Measurements from ENCODE around the gene CNKSR2.

The CNKSR2 gene

DNA sequence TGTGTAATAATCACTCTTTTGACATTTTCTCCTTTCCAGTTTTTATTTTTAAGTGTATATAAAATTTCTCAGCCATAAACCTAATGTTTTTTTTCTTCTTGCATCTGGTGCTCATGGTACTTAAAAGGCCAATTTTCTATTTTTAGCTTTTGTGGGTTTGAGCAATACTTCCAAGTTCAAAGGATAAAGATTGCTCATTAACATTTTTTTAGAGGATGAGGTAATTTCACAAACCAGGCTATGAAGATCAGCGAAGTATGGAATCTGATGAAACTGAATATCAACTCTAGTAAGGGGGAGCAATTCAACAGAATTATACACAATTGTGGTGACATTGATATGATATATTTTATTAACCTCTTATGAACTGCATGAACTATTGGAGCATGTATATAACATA, 309.7 kb downstream of the CNKSR2 start:
- no peak for DNase-seq

DNA sequence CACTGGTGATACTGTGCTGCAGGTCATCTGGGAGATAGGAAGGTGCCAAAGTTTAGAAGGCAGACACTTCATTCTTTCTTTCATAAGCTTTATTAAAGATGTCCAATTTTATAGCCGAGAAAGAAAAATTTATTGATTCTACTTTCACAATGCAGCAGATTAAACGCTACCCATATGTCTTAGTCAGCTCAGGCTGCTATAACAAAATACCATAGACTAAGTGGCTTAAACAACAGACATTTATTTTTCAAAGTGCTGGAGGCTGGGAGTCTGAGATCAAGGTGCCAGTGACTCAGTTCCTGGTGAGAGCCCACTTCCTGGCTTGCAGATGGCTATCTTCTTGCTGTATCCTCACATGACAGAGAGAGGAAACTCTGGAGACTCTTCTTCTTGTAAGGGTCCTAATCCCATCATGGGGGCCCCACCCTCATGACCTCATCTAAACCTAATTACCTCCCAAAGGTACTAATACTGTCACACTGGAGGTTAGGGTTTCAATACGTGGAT, 317.3 kb downstream of the CNKSR2 start:
- no peak for DNase-seq

DNA sequence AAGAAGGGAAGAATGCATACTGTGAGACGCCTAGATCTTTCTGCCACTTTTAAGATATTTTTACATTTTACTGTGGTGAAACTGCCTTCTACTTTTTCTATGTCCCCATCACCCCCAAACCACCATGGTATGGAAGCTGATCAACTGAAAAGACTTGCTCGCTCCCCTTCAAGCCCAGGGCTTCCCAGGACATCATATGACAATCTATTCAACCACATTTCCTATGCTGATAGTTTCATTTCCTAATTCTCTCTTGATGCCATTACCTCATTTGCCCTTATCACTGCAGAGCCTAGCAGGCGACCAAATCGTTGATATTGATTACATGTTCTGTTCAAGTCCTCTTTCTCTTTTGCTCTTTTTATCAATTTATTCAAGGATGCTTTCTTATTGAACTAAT, 324.1 kb downstream of the CNKSR2 start:
- DNase-seq = no peak

DNA sequence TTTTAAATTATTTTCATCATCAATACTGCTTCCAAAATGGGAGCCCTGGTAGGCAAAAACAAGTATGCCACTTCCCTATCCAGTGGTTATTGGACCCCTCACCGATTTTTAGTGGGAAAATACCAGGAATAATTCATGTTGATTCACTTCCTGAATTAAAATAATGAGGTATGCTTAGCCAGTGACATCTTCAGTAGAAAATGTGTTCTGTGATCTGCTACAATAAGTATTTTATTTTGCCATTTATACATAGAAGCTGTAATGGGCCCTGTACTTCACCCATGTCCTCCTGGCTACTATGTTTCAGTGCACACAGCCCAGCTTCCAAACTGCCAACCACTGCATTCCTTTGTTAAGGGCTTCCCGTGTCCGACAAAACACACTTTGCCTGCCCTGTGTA, 324.9 kb downstream of the CNKSR2 start:
- no peak for DNase-seq

DNA sequence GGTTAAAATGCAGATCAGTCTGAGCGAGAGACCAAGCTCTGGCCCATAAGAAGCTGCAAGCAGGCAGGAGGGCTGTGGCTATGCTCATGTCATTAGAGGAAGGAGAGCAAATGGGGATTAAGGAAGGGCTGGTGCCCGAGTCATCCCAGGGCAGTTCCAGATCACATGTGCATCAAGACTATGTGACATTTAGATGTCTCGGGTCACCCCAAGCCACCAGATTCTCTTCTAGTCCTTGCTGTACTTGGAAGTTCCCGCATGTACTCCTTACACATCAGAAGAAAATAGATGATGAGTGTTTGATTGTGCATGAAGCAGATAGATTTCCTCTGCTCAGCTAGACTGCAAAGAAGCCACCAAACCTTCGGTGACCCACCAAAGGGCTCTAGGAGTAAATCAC, 326.1 kb downstream of the CNKSR2 start:
- no peak for DNase-seq

DNA sequence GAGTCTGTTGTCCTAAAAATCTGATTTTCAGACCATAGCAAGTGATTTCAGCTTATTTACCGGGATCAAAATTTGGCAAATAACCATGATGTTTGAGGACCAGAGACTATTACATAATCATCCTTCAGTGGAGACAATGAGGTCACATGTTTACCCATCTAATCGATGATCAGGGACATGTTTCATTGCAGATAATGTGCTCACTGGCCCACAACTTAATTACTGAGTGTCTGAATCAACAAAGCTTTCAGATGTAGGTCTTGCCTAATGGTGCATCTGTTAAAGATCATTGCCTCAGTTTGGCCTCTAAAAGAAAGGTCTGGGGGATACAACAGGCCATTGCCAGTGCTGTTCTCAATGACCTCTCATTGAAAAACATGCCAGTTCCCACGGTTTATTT, 326.7 kb downstream of the CNKSR2 start:
- no peak for DNase-seq

DNA sequence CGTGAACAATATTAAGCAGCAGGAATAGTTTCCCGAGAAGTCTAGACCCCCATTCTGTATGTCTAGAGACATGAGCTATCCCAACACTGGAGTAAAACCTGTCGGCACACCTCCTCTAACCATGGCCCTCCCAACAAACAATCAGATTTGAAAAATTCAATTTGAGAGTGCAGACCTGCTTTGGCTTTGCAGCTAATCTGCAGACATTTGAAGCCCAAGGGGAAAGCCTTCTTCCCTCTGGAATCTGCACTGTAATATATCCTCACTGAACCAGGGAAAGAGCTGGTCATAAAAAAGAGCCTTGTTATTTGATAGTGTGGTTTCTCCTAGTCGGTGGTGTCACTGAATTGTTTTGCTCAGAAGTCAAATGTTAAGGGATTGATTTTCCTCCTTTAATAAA, 328.5 kb downstream of the CNKSR2 start:
- DNase-seq = no peak
